Raji (cell line): ENCODE results near the gene GABBR2.
A peak's percentile ranks its signal among the peaks of the same experiment; 100 is the strongest.

Experiments
- POLR2A ChIP-seq: IDR thresholded peaks from 2 replicates; pipeline ENCODE4 v1.6.1; 2011; ENCODE audit warnings: low read depth, low read length, control low read depth; ENCODE audit not compliant: insufficient read depth

GABBR2 gene

DNA sequence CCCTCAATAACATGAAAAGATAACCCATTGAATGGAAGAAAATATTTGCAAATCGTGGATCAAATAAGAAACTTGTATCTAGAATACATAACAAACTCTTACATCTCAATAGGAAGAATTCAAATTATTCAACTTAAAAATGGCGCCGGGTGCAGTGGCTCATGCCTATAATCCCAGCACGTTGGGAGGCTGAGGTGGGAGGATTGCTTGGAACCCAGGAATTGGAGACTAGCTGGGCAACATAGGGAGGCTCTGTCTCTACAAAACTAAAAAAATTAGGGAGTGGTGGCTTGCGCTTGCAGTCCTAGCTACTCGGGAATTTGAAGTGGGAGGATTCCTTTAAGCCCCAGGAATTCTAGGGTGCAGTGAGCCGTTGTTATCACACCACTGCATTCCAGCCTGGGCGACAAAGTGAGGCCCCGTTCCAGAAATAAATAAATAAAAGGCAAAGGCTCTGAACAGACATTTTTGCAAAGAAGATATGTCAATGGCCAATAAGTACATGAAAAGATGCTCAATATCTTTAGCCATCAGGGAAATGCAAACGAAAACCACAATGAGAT, 431.7 kb downstream of the GABBR2 start:
- no peak for TF ChIP-seq POLR2A

- no peak for TF ChIP-seq POLR2A
Observed at GRCh38 chr9:98275159-98275558, 433.6 kb downstream of the GABBR2 start.

DNA sequence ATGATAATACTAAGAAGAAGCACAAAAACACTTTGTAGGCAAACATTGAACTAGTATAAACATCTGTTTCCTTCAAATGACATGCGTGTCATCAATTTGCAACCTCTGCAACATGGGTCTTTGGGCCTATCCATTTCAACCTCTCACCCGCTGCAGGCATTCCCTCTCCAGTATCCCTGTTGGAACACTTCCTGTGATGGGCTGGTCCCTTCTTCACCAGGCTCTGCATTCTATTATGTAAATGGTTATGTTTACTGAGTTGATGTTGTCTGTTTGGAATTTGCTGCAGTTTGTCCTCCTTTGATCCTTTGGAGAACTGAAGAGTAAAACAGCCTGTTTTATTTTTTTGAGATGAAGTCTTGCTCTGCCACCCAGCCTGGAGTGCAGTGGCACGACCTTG, 436.7 kb downstream of the GABBR2 start:
- TF ChIP-seq POLR2A = no peak

- TF ChIP-seq POLR2A = no peak
Observed at GRCh38 chr9:98271479-98271878, 437.3 kb downstream of the GABBR2 start.

DNA sequence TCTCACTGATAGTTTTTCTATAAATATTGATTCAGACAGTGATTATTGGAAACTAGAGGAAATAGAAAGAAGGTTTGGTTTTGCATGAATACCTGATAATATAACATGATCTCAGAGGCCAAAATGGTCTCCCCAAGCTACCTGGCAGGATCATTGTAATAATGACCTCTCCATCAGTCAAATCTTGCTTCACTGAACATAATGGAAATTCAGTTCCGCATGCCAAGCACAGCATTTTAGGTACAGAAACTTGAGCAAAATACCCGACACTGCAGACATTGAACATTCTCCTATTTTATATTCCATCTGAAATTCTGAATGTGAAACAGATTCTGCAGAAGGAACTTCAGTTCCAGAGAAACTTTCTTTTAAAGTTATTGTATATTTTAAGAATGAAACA, 444.2 kb downstream of the GABBR2 start:
- no peak for TF ChIP-seq POLR2A

- no peak for TF ChIP-seq POLR2A
Observed at GRCh38 chr9:98263482-98264357, 445.0 kb downstream of the GABBR2 start.

GRCh38 chr9:98263080-98263479, 445.7 kb downstream of the GABBR2 start:
- no peak for TF ChIP-seq POLR2A

GRCh38 chr9:98262056-98262455, 446.7 kb downstream of the GABBR2 start:
- no peak for TF ChIP-seq POLR2A

GRCh38 chr9:98260635-98261034, 448.1 kb downstream of the GABBR2 start:
- TF ChIP-seq POLR2A = no peak

- TF ChIP-seq POLR2A = no peak
Observed at GRCh38 chr9:98259791-98260190, 448.9 kb downstream of the GABBR2 start.

DNA sequence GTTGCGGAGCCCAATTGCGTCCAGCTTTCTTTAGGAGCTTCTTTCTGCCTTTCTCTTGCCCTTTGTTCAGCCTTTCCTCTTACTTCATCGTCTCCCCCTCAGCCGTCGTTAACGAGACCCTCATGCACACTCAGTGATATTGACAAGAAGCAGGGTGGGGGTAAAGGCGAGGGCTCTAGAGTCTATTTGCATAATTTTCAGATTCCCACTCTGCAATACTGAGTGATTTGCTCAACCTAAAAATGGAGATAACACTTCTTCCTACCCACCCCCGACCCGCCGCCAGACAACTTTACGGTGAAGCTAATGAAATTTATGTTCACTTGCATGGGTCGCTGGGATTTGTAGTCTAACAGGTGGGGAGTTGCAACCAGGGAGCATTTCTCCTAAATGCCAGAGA, 452.0 kb downstream of the GABBR2 start:
- no peak for TF ChIP-seq POLR2A

DNA sequence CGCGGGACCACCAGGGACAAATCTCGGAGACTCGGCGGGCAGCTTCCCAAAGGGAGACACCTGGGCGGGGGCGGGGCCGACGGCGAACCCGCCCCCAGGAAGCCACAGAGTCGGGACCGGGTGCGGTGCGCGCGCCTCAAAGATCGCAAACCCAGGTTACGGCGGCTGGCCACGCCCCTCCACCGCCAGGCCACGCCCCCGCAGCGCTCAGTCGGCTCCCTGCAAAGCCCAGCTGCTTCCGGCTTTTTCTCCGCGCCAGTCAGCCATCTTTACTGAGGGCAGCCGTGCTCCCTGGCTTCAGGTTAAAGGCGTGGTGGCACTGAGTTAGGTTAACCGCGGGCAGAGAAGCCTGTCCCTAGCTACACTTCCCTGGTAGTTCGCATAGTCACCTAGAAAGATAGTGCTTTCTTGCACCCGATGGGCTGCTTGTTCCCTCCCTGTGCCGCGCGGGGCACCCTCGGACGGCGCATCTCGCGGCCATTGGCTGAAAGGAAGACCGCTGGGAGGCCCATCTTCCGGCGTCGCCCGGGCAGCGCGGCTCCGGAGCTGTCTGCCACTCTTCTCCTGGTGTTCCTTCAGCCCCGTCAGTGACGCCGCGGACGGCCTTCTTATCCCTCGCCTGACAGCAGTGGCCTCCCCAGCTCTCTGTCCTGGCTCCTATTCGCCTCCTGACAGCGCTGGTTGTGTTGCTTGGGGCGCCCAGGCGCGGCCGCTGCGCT, 453.0 kb downstream of the GABBR2 start, which contains the start of gene TBC1D2:
TSS of gene TBC1D2 (minus strand) at position 72 of the 719 bp plus-strand sequence. CDS start 108 bp downstream, outside the sequence.
- TF ChIP-seq POLR2A = peak; percentile 80

DNA sequence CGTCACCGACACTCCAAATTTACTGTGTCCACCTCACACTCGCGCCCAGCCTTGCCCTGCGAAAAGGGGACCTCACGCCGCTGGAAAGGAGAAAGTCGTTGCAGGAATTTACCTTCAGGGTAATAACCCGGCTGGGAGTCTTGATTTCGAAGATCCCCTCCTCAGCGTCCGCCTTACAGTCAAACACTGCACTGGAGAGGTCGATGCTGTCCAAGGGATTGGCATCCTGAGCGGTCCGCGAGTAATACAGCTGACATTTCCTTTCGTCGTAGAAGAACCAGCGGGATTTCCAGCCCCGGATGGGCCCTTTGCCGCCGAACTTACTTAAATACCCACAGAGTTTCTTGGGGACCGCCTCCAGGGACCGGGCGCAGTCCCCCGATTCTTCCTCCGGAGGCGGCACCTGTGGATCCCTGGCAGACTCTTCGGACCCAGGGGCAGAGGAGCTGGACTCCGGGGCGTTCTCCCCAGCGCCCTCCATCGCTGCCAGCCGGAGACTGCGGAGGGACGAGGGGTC, 453.6 kb downstream of the GABBR2 start:
- no peak for TF ChIP-seq POLR2A

DNA sequence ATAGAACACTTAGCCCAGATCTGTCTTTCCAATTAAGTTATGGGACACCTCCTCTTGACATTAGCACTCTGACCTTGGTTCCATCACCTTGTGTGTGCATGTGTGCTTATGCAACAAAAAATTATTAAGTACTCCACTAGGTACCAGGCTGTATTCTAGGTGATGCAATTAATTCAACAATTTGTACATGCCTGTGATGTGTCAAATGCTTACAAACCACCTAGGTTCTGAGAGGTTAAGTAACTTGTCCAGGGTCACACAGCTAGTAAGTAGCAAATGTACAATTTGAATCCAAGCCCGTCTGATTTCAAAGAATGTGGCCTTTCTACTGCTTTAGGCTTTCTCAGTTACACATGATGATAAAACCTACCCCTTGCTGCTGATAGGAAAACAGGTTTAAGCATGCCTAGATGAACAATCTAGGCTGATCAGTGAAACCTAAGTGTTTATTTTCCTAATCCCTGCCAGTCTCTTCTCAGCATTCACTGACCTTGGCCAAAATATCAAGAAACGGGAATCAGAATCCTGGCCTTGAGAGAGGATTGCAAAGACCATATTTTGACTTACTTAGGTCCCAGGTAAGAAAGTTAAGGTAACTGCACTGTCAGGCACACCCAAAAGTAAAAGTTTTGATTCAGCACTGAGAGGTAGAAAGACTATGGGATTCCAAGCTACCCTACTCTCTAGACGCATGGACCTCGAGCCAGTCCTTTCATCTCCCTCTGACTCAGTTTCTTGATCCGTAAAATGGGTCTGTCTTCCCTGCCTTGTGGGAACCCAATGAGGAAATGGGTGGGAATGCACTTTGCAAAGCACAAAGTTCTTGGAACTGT, 454.3 kb downstream of the GABBR2 start:
- TF ChIP-seq POLR2A = no peak

GRCh38 chr9:98253565-98253964, 455.2 kb downstream of the GABBR2 start:
- TF ChIP-seq POLR2A = no peak
